Suprapubic skin (tissue), 4 donors: ENCODE data around the gene MYBPHL.

Experiments used
- CTCF ChIP-seq, 2 donors: fragments of 200-600 bp in 1 of 2; fragments of 450-650 bp in 1 of 2; sonication (generic) in 1 of 2; IDR thresholded peaks; one replicate each; pipeline ENCODE4 v1.5.1; 2016 to 2019; ENCODE audit warnings: antibody characterized with exemption in 2 of 2, mild to moderate bottlenecking in 1 of 2, moderate library complexity in 1 of 2
- EP300 ChIP-seq: sonication (generic); formaldehyde crosslinking; IDR thresholded peaks from one replicate; pipeline ENCODE4 v1.6.1; 2017; ENCODE audit warnings: antibody characterized with exemption
- POLR2A ChIP-seq, 2 donors: fragments of 450-650 bp; IDR thresholded peaks; one replicate each; pipeline ENCODE4 v1.6.1; 2017; ENCODE audit warnings: antibody characterized with exemption in 2 of 2, mild to moderate bottlenecking in 2 of 2, moderate library complexity in 2 of 2
- POLR2AphosphoS5 ChIP-seq, 3 donors: sonication (generic); formaldehyde crosslinking; IDR thresholded peaks; one replicate each; pipeline ENCODE4 v1.6.1; 2017; ENCODE audit warnings: antibody characterized with exemption in 3 of 3

DNA sequence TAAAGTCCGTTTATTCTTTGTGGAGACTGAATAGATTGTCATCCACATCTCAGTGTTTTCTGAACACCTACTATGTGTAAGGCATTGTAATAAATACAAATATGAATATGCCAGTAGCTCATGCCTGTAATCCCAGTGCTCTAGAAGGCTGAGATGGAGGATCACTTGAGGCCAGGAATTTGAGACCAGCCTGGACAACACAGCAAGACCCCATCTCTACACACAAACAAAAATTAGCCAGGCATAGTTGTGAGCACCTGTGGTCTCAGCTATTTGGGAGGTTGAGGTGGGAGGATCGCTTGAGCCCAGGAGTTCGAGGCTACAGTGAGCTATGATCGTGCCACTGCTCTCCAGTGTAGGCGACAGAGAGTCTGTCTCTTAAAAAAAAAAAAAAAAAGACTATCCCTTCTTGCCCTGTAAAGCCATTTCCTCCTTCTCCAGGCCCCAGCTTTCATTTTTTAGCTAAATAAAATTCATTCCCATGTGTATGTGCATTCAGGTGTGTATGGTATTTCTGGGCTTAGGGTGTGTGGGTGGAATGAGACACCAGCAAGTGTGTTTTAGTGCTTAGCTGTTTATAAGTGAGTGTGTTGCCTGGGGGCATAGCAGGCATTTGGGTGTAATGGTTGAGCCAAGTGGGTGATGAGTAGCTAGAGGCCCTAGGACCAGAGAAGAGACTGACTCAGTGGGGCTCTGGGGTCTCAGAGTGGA lies 49.7 kb downstream of the MYBPHL start:
- TF ChIP-seq CTCF (IDR thresholded peaks at IDR 0.05), result no peak
- no peak for TF ChIP-seq POLR2A (IDR thresholded peaks at IDR 0.05)
- no peak for TF ChIP-seq POLR2AphosphoS5 (IDR thresholded peaks at IDR 0.05)
- no peak for TF ChIP-seq EP300
